Psoas muscle (tissue), 8 donors: ENCODE measurements around the gene COL16A1. TPM values are rescaled to one million over a fixed set of nuclear protein-coding genes. Genes with fewer than 3 reads are reported as not detected.
A peak's percentile ranks its signal among the peaks of the same experiment; 100 is the strongest.

ENCODE experiments used
- ATAC-seq, 4 donors: fragments of 200-7000 bp; cut with Tn5 transposase; one replicate each; pipeline ENCODE4 v1.9.1; 2020; ENCODE audit warnings: moderate library complexity in 3 of 4, mild to moderate bottlenecking in 2 of 4
- DNase-seq, 2 donors: peaks; one replicate each; pipeline ENCODE4 v3.0.0-alpha.2; 2020
- H3K27ac ChIP-seq: fragments of 200-600 bp; one replicate; pipeline ENCODE4 v1.8.0; 2022
- H3K27me3 ChIP-seq, 3 donors: fragments of 200-600 bp in 1 of 3; one replicate each; pipeline versions ENCODE4 v1.6.1 to v1.8.0; 2013 to 2022; ENCODE audit warnings: low read length in 2 of 3, mild to moderate bottlenecking in 2 of 3, moderate library complexity in 1 of 3; ENCODE audit not compliant: insufficient read depth in 3 of 3
- H3K36me3 ChIP-seq, 2 donors: fragments of 200-600 bp in 1 of 2; one replicate each; pipeline versions ENCODE4 v1.6.1 to v1.8.0; 2013 to 2022; ENCODE audit warnings: low read depth in 1 of 2, mild to moderate bottlenecking in 1 of 2, moderate library complexity in 1 of 2; ENCODE audit not compliant: insufficient read depth in 1 of 2
- H3K4me1 ChIP-seq: fragments of 200-600 bp; one replicate; pipeline ENCODE4 v1.8.0; 2022
- H3K4me3 ChIP-seq: fragments of 200-600 bp; one replicate; pipeline ENCODE4 v1.8.0; 2022; ENCODE audit warnings: mild to moderate bottlenecking
- H3K9me3 ChIP-seq: fragments of 200-600 bp; one replicate; pipeline ENCODE4 v1.8.0; 2022
- WGBS, 3 donors: extraction: QIAGEN DNeasy Blood & Tissue Kit; methylation state at CpG; one replicate each; pipeline versions ENCODE4 v1.1.6 to v1.1.7; 2013; 5-methylcytosine and 5-hydroxymethylcytosine counted together
- intact Hi-C, 2 donors: fragments of 100-400 bp; cut with DNase I; formaldehyde crosslinking; loops; one replicate each; pipeline versions ENCODE4 v1.11.0 to v1.14.2; 2022
- polyA plus RNA-seq, 3 donors: library from polyadenylated mRNA; stranded (reverse); fragments of 200-250 nt; gene quantifications; one replicate each; pipeline ENCODE4 v1.2.3, GENCODE V29; 2013
- total RNA-seq, 4 donors: library from RNA; stranded (reverse); fragmentation: NEBNext Ultra II Directional in 2 of 4; extraction: Animal tissue kit (Norgen Biotek cat#: 25700) in 2 of 4; gene quantifications; one replicate each; pipeline versions ENCODE4 v1.2.1 to v1.2.4, GENCODE V29; 2021 to 2023
- TF ChIP-seq, protein P1 (sequence below): fragments of 200-600 bp; IDR thresholded peaks from one replicate; pipeline ENCODE4 v1.8.0; 2022; ENCODE audit warnings: antibody characterized with exemption
- donor health status: healthy with polysubstance abuse.
- donor health status: DM: no; HTN: no; CAD: no; lungs with moderate emphysema.
- donor health status: Bipolar disorder and iron deficiency.
- donor health status: healthy.
- donor health status: DM: yes; HTN: yes; CAD: no.
- donor health status: DM: no; HTN: no; CAD: no.
- donor health status: DM: no; HTN: no; CAD: no.
- donor health status: DM: yes; HTN: yes; CAD: no.

The COL16A1 gene
- total and polyA plus RNA-seq, 7 donors: 2.9 to 14.2 (median 6.1) TPM

DNA sequence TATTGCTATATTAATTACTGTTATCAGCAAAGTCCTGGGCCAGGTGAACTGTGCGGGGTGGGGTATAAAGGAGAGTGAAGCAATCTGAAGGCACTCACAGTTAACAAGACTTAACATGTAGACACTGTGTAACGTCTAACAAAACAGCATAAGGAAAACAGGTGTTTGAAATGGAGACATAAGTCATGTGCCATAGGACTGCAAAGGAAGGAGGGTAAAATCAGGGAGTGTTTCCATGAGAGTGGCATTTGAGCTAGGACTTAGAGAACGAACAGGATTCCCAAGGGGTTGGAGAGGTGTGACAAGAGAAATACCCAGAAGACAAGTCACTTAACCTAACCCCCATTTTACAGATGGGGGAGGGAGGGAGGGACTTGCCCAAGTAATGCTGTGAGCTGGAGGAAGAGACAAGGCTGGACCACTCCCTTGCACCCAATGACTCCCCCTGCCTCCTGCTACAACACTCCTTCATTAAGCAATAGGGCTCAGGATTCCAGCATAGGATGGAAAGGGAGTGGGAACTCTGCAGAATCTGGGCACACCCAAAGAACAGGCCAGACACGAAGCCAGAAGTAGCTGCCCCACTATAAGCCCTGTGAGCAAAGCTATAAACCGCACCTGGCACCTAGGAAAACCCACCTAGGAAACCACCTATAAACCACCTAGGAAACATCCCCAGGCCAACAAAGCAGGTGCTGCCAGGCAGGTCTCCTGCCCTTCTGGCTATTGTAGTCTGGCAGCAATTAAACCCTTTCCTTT, 65.7 kb downstream of the COL16A1 start:
- peak overlapping the region; percentile 9 for H3K4me3 ChIP-seq
- H3K9me3 ChIP-seq: no peaks in the 10 kb centered on the region
- no peak for DNase-seq
- WGBS, 3 donors: 33 to 58% (median 41%) methylated on average over 5 of the region's 5 CpGs
- H3K27me3 ChIP-seq: no peaks in the 10 kb centered on the region
- H3K36me3 ChIP-seq: peaks cover 0 to 27% of the 10 kb centered on the region in 2 donors
- intact Hi-C loops: no loop called here
- TF ChIP-seq, protein P1, sequence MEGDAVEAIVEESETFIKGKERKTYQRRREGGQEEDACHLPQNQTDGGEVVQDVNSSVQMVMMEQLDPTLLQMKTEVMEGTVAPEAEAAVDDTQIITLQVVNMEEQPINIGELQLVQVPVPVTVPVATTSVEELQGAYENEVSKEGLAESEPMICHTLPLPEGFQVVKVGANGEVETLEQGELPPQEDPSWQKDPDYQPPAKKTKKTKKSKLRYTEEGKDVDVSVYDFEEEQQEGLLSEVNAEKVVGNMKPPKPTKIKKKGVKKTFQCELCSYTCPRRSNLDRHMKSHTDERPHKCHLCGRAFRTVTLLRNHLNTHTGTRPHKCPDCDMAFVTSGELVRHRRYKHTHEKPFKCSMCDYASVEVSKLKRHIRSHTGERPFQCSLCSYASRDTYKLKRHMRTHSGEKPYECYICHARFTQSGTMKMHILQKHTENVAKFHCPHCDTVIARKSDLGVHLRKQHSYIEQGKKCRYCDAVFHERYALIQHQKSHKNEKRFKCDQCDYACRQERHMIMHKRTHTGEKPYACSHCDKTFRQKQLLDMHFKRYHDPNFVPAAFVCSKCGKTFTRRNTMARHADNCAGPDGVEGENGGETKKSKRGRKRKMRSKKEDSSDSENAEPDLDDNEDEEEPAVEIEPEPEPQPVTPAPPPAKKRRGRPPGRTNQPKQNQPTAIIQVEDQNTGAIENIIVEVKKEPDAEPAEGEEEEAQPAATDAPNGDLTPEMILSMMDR: no peak
- H3K27ac ChIP-seq: peak overlapping the region; percentile 76
- peaks cover 73% of the 10 kb centered on the region for H3K4me1 ChIP-seq
- ATAC-seq: peak; percentile 51 to 72 (median 60)

- Histone ChIP-seq H3K9me3 (no peaks in the 10 kb centered on the region), H3K27ac (peak overlapping the region; percentile 12), H3K27me3 (no peaks in the 10 kb centered on the region), H3K4me1 (peaks cover 52% of the 10 kb centered on the region), H3K4me3 (no peak overlapping the region), H3K36me3 (peaks cover 3 to 69% of the 10 kb centered on the region in 2 donors)
- DNase-seq: peak; percentile 39 to 78
- ATAC-seq: peak in 2 of 4 donors; percentile 49 to 52
- 60 to 70% (median 69%) methylated on average over 4 of the region's 4 CpGs for WGBS, 3 donors
- TF ChIP-seq, protein P1: peak; percentile 42
- intact Hi-C loops: no loop called here
Observed at GRCh38 chr1:31633117-31633516, 70.7 kb downstream of the COL16A1 start.

DNA sequence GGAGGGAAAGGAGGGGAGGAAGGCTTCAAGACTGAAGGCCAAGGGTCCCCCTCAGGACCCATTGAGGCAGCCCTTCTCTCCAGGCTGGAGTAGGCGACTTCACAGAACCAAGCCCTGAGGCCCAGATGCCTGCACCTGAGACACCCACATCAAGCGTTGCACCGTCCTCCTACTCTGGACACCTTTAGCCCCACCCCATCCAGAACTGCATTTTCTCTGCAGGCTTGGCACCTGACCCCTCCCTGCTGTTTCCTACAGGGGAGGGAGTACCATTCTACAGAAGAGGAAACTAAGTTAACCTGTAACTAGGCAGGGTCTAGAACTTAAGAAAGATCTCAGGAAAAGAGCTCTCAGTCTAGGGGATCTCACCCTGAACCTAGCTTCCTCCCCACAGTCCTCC, 71.2 kb downstream of the COL16A1 start:
- 94 to 98% (median 94%) methylated on average over 3 of the region's 3 CpGs for WGBS, 3 donors
- Histone ChIP-seq H3K27ac (peak overlapping the region; percentile 12), H3K9me3 (no peaks in the 10 kb centered on the region), H3K4me1 (peaks cover 52% of the 10 kb centered on the region), H3K4me3 (no peak overlapping the region), H3K27me3 (no peaks in the 10 kb centered on the region), H3K36me3 (peaks cover 3 to 73% of the 10 kb centered on the region in 2 donors)
- TF ChIP-seq, protein P1: no peak
- no peak for DNase-seq
- no peak for ATAC-seq
- intact Hi-C loops: no loop called here

- peak overlapping the region; percentile 92 for H3K27ac ChIP-seq
- no peak for DNase-seq
- TF ChIP-seq, protein P1: no peak
- 88 to 95% (median 89%) methylated on average over 6 of the region's 6 CpGs for WGBS, 3 donors
- no peak for ATAC-seq
- intact Hi-C loops: no loop called here
- no peaks in the 10 kb centered on the region for H3K27me3 ChIP-seq
- peaks cover 52% of the 10 kb centered on the region for H3K4me1 ChIP-seq
- peaks cover 3 to 60% of the 10 kb centered on the region in 2 donors for H3K36me3 ChIP-seq
- H3K4me3 ChIP-seq: no peak overlapping the region
- no peaks in the 10 kb centered on the region for H3K9me3 ChIP-seq
Observed at GRCh38 chr1:31628931-31629556, 74.8 kb downstream of the COL16A1 start.
